ENCODE results near the gene EYA2. TPM values are rescaled to one million over a fixed set of nuclear protein-coding genes. Genes with fewer than 3 reads are reported as not detected.

EYA2 gene
- total RNA-seq, 4 donors from 2014 or later, result 8.9 to 18.0 (median 9.5) TPM

GRCh38 chr20:47099825-47100441 lies 205.3 kb downstream of the EYA2 start:
- DNase-seq (ENCODE audit: low spot score) (no peak), ATAC-seq (ENCODE audit: low FRiP score) (peak; percentile 53)
- TF ChIP-seq, protein P1, sequence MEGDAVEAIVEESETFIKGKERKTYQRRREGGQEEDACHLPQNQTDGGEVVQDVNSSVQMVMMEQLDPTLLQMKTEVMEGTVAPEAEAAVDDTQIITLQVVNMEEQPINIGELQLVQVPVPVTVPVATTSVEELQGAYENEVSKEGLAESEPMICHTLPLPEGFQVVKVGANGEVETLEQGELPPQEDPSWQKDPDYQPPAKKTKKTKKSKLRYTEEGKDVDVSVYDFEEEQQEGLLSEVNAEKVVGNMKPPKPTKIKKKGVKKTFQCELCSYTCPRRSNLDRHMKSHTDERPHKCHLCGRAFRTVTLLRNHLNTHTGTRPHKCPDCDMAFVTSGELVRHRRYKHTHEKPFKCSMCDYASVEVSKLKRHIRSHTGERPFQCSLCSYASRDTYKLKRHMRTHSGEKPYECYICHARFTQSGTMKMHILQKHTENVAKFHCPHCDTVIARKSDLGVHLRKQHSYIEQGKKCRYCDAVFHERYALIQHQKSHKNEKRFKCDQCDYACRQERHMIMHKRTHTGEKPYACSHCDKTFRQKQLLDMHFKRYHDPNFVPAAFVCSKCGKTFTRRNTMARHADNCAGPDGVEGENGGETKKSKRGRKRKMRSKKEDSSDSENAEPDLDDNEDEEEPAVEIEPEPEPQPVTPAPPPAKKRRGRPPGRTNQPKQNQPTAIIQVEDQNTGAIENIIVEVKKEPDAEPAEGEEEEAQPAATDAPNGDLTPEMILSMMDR (IDR thresholded peaks at IDR 0.05), result no peak

- ATAC-seq (ENCODE audit: low FRiP score) (peak; percentile 33), DNase-seq (ENCODE audit: low spot score) (no peak)
- TF ChIP-seq, protein P1 (IDR thresholded peaks at IDR 0.05), result no peak
These were observed 208.0 kb downstream of the EYA2 start for GRCh38 chr20:47102629-47103028.

DNA sequence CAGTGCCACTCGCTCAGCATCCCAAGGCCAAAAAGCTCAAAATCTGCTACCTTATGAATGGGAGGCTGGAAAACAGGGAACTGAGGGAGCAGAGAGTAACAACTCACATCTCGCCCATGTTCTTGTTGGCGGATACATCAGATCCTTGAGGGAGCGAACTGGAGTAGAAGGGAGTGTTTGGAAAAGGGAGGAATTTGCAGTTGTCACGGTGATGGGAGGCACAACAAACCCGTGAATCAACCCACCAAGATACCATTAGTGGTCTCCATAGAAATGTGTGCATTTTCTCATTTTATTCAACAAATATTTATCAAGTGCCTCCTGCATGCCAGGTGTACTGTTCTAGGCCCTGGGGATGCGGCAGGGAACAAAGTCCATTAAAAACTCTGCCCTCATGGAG lies 212.1 kb downstream of the EYA2 start:
- TF ChIP-seq, protein P1 (IDR thresholded peaks at IDR 0.05), result no peak
- DNase-seq (ENCODE audit: low spot score) (no peak), ATAC-seq (ENCODE audit: low FRiP score) (no peak)

- TF ChIP-seq, protein P1 (IDR thresholded peaks at IDR 0.05), result no peak
- ATAC-seq (ENCODE audit: low FRiP score) (no peak), DNase-seq (ENCODE audit: low spot score) (no peak)
These were observed 214.4 kb downstream of the EYA2 start for GRCh38 chr20:47108994-47109393.

DNA sequence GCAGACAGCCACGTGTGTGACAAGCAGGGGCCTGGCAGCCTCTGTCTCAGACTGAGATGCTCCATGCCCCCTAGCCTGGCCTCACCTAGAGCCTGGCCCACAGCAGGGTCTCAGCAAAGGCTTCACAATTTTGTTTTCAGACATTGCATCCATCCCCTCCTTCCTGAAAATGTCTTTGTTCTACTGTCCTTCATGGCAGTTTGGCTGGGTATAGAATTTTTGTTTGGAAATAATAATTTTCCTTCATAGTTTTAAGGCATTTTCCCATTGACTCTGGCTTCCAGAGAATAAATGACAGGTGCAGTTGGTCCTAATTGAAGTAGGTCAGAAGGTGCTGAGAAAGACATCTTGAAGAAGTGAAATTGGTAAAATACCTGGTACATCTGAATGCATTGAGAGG lies 216.2 kb downstream of the EYA2 start:
- DNase-seq (ENCODE audit: low spot score) (no peak), ATAC-seq (ENCODE audit: low FRiP score) (no peak)
- TF ChIP-seq, protein P1 (IDR thresholded peaks at IDR 0.05), result no peak

GRCh38 chr20:47111576-47111975 lies 216.9 kb downstream of the EYA2 start:
- no peak for ATAC-seq (ENCODE audit: low FRiP score)
- TF ChIP-seq, protein P1 (IDR thresholded peaks at IDR 0.05), result no peak
- DNase-seq (ENCODE audit: low spot score), result no peak

DNA sequence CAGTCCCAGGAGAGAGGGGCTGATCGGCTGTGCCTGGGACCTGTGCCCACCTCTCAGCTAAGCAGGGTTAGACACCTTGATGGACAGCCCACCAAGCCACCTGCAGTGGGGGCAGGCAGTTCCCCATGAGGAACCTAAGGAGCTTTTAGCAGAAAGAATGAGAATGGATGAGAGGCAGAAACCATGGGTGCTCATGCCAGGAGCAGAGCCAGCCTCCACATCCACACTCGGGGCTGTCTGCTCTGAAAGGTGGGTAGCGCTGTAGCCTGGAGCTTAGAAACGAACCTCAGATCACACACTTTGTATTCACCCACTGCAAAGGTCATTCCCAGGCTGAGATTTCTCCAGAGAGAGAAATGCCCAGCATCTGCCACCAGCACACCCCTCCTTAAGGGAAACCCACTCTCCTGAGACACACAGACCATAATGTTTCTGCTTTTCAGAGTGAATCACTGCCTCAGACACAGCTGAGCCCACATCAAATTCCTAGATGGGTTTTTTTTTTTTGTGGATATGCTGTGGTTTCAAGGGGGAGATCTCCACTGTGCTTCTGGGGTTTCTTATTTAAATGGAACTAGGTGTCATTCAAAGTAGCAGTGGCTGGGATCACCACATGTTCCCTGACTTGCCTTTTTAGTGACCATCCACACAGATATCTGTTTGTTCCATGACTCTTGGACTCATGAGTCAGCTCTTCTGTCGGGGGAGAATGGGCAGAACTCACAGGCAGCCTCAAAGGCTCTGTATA lies 218.9 kb downstream of the EYA2 start:
- DNase-seq (ENCODE audit: low spot score) (no peak), ATAC-seq (ENCODE audit: low FRiP score) (no peak)
- TF ChIP-seq, protein P1 (IDR thresholded peaks at IDR 0.05), result no peak
